HPDE6-E6E7 (cell line): ENCODE data around the gene TP53TG3C.
"Not testable (repeated sequence)": the region's sequence is repeated elsewhere in the genome, so short reads cannot be mapped to it uniquely, and the experiment has no call there.

Experiments used
- DNase-seq: peaks from one replicate; pipeline ENCODE4 v3.0.0; 2011; ENCODE audit warnings: missing footprints; ENCODE audit errors: extremely low spot score

Gene TP53TG3C, protein sequence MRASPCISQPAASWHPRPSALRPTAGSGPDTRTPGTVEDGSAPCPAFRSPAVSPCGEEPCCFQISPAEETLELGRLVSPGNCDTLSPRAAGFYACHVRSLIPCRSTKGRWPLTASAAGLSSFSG

GRCh38 chr16:33193926-33194325 is at the start of gene TP53TG3C:
TSS of gene TP53TG3C (plus strand) at chr16:33194226. CDS start at chr16:33194294, 68 bp downstream.
- DNase-seq: not testable (repeated sequence)
